Activated CD8-positive, alpha-beta memory T cell treated with anti-CD3 and anti-CD28 coated beads for 4 hours (primary cell): ENCODE measurements around the gene FAM229B.
"Not testable (repeated sequence)": the region's sequence is repeated elsewhere in the genome, so short reads cannot be mapped to it uniquely, and the experiment has no call there.

Experiments used
- DNase-seq, 2 donors: peaks; one replicate each; pipeline ENCODE4 v3.0.0-alpha.2; 2020; ENCODE audit warnings: low read depth in 2 of 2

FAM229B gene, protein sequence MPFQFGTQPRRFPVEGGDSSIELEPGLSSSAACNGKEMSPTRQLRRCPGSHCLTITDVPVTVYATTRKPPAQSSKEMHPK

GRCh38 chr6:112087136-112087911, at the start of gene FAM229B, which contains the start of gene TUBE1:
TSS of gene FAM229B (plus strand) at chr6:112087591. CDS start at chr6:112099284, 11,693 bp downstream.
TSS of gene TUBE1 (minus strand) at chr6:112087482. CDS start at chr6:112087434, 48 bp downstream.
- DNase-seq = peak; percentile 75 to 84

DNA sequence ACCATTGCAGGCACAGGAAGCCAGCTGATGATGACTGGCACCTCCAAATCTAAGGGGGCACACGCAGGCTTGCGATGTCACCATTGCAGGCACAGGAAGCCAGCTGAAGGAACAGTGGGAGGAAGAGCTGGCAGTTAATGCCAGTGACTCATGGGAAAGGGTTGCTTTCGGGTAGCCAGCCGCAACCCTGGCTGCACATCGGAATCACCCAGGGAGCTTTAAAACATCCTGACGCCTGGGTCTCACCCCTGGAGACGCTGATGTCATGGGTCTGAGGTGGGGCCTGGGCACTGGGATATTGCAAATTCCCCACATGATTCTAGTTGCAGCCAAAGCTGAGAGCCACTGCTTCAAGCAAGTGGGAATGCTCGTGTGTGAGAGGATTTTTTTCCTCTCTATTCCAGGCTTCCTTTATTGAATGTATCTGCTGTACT, 49.6 kb upstream of the FAM229B start:
- no peak for DNase-seq

GRCh38 chr6:112038268-112038667, 49.1 kb upstream of the FAM229B start:
- no peak for DNase-seq

GRCh38 chr6:112038756-112039430, 48.5 kb upstream of the FAM229B start:
- no peak for DNase-seq

- DNase-seq = no peak
Measured at GRCh38 chr6:112039431-112039770, 48.0 kb upstream of the FAM229B start.

GRCh38 chr6:112040956-112041355, 46.4 kb upstream of the FAM229B start:
- DNase-seq = no peak

- no peak for DNase-seq
Measured at GRCh38 chr6:112041535-112041934, 45.9 kb upstream of the FAM229B start.

- peak; percentile 78 to 83 for DNase-seq
Measured at GRCh38 chr6:112043032-112044007, 44.1 kb upstream of the FAM229B start.

GRCh38 chr6:112044196-112044595, 43.2 kb upstream of the FAM229B start:
- DNase-seq = no peak

GRCh38 chr6:112044856-112045255, 42.5 kb upstream of the FAM229B start:
- no peak for DNase-seq

DNA sequence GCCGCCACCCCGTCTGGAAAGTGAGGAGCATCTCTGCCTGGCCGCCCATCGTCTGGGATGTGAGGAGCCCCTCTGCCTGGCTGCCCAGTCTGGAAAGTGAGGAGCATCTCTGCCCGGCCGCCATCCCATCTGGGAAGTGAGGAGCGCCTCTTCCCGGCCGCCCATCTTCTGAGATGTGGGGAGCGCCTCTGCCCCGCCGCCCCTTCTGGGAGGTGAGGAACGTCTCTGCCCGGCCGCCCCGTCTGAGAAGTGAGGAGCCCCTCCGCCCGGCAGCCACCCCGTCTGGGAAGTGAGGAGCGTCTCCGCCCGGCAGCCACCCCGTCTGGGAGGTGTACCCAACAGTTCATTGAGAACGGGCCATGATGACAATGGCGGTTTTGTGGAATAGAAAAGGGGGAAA, 39.9 kb upstream of the FAM229B start:
- not testable (repeated sequence) for DNase-seq

GRCh38 chr6:112049026-112049799, 38.2 kb upstream of the FAM229B start:
- DNase-seq = no peak

DNA sequence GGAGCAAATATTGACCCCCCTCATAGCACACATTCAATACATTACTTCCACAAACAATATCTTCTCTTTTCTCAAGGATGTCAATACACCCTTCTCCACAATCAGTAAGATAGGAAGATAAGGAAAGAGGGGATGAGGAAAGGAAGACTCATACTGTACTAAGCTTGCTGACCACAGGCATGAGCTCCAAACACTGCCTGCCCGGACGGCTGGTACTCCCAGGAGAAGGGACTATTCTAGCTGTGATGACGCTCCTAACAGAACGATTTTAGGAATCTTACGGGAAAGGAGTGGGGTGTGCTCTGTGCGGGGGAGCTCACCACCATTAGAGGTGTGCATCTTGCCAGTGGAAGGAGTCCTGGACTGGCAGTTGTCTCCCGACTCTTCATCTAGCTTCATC, 37.4 kb upstream of the FAM229B start:
- no peak for DNase-seq

- no peak for DNase-seq
Measured at GRCh38 chr6:112050429-112050828, 37.0 kb upstream of the FAM229B start.

- not testable (repeated sequence) for DNase-seq
Measured at GRCh38 chr6:112051251-112051740, 36.1 kb upstream of the FAM229B start.

- no peak for DNase-seq
Measured at GRCh38 chr6:112054001-112054400, 33.4 kb upstream of the FAM229B start, which contains the start of gene CCN6. TSS of gene CCN6 (plus strand) at chr6:112054104. CDS start at chr6:112054358, 254 bp downstream.

DNA sequence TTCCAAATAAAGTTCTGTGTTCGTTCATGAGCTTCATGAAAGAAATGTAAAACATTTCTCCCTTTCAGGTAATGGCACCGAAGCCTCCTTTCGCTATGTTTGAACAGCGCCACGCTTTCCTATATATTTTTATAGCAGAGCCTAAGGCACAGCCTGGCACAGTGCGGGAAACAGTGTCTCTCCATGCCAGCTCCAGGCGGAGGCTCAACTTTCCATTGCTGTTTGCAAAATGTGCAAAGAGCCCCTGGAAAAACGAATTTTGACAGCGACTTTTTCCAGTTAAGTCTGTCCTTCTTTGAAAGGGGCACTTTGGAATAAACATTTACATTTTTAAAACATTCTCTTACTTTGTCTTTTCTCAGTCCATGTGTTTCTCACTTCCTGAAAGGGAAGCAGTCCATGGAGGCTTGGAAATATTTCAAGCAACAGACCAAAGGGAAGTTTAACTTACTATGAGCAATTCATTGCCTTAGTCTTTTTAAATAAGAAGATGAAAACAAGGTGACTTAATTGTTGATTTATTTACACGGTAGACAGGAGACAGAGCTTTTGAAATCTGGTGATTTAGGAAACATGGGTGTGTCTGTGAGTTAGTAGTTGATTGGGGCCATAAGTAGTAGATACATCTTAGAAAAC, 32.7 kb upstream of the FAM229B start:
- DNase-seq = no peak

GRCh38 chr6:112058243-112059032, 29.0 kb upstream of the FAM229B start:
- no peak for DNase-seq

DNA sequence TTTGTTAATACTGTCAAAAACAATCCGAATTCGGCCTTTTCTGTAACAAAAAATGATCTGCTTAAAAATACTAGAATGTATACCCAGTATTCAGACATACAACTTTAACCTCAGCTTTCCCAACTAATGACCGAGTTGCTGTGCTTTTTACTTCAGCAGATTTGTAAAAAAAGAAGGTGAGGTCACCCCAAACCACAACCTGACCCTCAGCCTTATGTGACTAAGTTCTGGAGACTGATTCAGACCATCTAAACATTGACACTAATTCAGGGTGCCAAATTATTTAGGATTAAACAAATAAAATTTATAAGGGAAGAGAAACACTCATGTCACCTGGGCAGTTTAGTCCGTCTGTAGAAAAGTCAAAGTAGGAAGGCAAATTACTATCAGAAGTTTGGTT, 25.8 kb upstream of the FAM229B start:
- DNase-seq = no peak
